Posterior vena cava (tissue), 2 donors: ENCODE results near the gene NRXN3. TPM values are rescaled to one million over a fixed set of nuclear protein-coding genes. Genes with fewer than 3 reads are reported as not detected.

Experiments
- DNase-seq: peaks from one replicate; pipeline ENCODE4 v3.0.0-alpha.2; 2020; ENCODE audit warnings: low spot score
- intact Hi-C, 2 donors: fragments of 100-400 bp; cut with DNase I; formaldehyde crosslinking; loops; one replicate each; pipeline versions ENCODE4 v1.14.1 to v1.14.2; 2022 to 2023
- total RNA-seq, 2 donors: library from RNA; stranded (reverse); fragmentation: NEBNext Ultra II Directional; extraction: Animal tissue kit (Norgen Biotek cat#: 25700); gene quantifications; one replicate each; pipeline ENCODE4 v1.2.1, GENCODE V29; 2021
- donor health status: DM: yes; HTN: yes; CAD: no.
- donor health status: DM: yes; HTN: yes; CAD: no.

NRXN3 gene
- total RNA-seq, 2 donors from 2014 or later: 11.8 to 14.3 TPM

GRCh38 chr14:79703209-79703608, 1533.0 kb downstream of the NRXN3 start:
- no peak for DNase-seq
- intact Hi-C loops: no loop called here

- no peak for DNase-seq
- intact Hi-C loops: no loop called here
These were observed 1534.1 kb downstream of the NRXN3 start for GRCh38 chr14:79704041-79704807.

DNA sequence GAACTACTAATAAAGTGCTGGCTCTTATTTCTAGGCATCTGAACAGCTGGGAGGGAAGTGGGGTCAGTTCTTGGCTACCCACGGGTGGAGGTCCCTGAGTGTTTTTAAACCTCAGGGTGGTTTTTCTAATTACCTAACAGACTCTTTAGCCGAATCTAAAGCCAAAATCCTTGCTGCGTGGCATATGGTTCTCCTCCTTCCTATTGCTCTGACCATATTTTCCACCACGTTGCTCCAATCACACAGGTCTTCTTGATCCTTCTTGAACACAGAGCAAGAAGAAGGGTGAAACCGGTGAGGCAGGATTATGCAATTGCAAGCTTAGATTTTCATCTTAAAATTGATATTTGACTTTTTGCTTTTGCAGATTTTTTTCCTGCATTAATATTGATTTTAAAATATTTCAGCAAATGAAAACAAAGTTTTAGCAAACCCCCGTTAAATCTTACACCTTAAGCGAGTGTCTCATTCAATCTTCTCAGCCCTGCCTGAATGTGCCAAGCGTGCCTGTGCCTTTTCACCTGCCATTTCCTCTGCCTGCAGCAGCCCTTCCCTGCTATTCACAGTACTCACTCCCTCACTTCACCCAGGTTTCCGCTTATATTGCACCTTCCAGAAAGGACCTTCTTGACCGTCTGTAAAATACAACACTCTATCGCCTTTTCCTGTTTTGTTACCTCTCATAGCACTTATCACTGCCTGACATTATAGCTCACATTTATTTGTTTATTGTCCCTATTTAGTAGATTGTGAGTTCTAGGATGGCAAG, 1535.1 kb downstream of the NRXN3 start:
- intact Hi-C loops: no loop called here
- no peak for DNase-seq

- intact Hi-C loops: no loop called here
- no peak for DNase-seq
These were observed 1536.2 kb downstream of the NRXN3 start for GRCh38 chr14:79706382-79706781.

GRCh38 chr14:79708426-79709388, 1538.5 kb downstream of the NRXN3 start:
- intact Hi-C loops: no loop called here
- DNase-seq: no peak

- intact Hi-C loops: no loop called here
- no peak for DNase-seq
These were observed 1539.4 kb downstream of the NRXN3 start for GRCh38 chr14:79709573-79709972.

DNA sequence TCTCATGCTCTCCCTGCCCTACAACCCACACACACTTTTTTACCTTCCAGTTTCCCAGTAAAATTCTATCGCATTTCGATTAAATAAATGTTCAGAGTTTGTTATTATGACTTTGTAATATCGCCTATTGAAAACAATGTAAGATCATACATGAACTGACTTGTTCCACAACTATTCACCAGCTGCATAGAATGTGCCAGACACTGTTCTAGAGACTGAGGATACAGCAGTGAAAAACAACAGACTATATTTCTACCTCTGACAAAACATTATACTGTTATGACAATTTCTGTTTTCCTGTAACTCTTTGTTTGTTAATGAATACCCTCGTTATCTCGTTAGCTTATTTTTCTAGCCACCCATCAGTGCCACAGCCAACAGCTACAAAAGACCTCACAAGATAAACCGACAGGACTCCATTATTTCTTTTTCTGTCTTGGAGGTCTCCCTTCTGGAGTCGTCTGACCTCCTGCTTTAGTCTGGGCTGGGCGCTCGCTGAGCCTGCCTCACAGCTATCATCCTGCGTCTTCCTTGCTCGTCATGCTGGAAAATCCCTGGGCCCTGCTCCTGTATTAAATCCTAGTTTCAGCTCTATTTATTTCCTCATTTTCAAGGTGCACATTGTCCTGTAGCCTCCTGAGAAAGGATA, 1542.3 kb downstream of the NRXN3 start:
- intact Hi-C loops: no loop called here
- peak; percentile 69 for DNase-seq

GRCh38 chr14:79721399-79722084, 1551.4 kb downstream of the NRXN3 start:
- no peak for DNase-seq
- intact Hi-C loops: loop anchor here in 1 of 2 donors (10.0 kb wide), 1 partner anchor 1427 kb away; no protein-coding TSS in a partner anchor

DNA sequence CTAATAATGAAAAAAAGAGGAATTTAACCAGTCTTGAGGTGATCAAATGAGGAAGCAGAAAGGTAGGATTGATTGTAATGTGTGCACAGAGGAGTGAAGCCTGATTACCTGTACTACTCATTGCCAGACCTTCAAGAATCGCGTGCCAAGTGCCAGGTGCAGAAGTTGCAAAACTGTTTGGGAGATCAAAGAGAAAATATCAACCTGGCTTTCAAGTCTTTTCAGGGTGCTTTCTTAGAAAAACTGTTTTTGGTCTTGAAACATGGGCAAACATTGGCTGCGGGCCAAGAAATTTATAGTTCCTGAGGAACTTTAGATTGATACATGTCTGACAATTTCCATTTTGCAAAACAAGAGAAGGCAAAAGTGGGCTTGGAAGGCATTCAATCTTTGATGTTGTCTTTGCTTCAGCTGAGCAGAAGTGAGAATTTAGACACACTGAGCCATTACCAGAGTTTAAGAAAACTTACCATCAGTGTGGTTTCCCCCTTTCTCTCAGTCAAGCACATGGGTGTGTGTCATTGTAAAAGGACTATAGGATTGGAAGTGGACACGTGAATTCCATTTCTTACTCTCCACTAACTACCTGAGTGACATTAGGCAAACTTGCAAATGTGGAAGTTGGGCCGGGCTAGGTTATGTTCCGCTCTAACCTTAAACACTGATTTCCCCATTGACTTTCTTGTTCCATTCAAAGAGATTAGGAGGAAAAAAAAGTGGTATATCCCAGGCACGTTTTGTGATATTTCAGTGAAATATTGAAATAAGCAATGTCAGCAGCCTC, 1555.0 kb downstream of the NRXN3 start:
- intact Hi-C loops: loop anchor here in 1 of 2 donors (10.0 kb wide), 1 partner anchor 1430 kb away; no protein-coding TSS in a partner anchor
- DNase-seq: no peak

DNA sequence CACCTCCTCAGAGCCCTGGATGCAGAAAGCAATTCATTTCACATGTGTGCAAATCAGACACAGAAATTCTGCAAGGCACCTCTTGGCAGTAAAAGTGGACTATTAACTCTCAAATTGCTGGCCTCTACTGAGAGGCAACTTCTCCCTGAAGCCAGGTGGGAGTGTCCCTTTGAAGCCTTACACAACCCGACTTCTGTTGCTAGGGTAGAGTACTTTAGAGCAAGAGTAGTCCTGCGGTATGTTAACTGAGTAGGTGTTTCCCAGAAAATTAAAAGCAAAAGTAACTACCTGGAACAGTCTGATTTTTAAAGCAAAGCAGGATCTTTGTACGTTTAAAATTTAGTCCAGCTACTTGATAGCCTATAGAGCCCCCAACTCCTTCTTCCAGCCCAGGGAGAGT, 1557.7 kb downstream of the NRXN3 start:
- intact Hi-C loops: loop anchor here in 1 of 2 donors (10.0 kb wide), 1 partner anchor 1433 kb away; no protein-coding TSS in a partner anchor
- no peak for DNase-seq

DNA sequence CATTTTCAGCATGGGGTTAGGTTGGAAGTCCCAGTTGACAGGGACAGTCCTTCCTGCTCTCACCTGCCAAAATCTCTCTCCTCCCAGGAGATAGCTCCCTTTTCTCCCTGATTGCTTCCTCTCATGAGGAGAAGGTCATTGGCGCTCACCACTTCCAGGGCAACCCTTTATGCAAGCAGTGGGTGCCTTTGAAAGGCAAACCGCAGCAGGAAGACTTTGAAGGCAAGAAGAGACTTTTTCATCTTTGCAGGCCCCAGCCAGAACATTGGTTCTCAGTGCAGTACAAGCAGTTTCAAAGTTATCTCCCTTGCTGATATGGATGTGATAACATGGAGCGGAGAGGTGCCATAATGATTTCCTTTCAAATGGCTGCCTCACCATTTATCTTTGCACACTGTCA, 1558.2 kb downstream of the NRXN3 start:
- no peak for DNase-seq
- intact Hi-C loops: loop anchor here in 1 of 2 donors (10.0 kb wide), 1 partner anchor 1434 kb away; no protein-coding TSS in a partner anchor

GRCh38 chr14:79729731-79730130, 1559.6 kb downstream of the NRXN3 start:
- intact Hi-C loops: loop anchor here in 1 of 2 donors (10.0 kb wide), 1 partner anchor 1435 kb away; no protein-coding TSS in a partner anchor
- no peak for DNase-seq

DNA sequence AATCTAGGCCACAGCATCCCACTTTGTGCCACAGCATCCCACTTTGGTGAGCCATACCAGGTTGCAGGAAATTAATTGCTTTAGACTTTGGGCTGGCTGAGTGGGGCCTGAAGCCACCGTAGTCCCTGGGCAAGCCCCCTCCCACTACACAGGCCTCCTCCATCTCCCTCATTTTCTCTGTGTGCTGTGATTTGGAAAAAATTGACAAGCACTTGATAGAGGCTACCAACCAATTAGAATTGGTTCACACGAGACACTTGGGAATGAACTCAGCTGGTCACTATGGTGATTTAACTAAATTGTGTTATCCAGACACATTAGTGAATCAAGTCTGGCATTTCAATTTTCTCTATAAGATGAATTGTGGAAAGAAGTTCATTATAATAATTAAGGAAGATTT, 1560.0 kb downstream of the NRXN3 start:
- intact Hi-C loops: no loop called here

DNA sequence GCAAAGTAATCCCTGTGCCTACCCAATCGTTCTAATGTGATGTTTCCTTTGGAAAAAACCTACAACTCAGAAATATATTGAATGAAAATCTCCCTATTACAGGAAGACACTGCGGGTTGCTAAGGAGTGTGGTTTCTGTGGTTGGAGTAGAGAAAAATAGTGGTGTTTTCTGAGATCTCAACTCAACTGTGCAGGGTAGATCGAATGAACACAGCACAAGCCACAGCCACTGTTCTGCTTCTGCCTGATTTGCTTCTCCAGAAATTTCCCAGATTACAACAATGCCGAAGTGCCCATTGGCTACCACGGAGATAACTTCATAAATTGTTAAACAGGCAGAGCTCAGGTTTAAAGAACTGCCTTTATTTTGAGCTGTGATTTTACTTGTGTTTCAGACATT, 1560.8 kb downstream of the NRXN3 start:
- DNase-seq: no peak
- intact Hi-C loops: no loop called here

More for the DNA sequence above, 1560.0 kb downstream of the NRXN3 start:
- no peak for DNase-seq

DNA sequence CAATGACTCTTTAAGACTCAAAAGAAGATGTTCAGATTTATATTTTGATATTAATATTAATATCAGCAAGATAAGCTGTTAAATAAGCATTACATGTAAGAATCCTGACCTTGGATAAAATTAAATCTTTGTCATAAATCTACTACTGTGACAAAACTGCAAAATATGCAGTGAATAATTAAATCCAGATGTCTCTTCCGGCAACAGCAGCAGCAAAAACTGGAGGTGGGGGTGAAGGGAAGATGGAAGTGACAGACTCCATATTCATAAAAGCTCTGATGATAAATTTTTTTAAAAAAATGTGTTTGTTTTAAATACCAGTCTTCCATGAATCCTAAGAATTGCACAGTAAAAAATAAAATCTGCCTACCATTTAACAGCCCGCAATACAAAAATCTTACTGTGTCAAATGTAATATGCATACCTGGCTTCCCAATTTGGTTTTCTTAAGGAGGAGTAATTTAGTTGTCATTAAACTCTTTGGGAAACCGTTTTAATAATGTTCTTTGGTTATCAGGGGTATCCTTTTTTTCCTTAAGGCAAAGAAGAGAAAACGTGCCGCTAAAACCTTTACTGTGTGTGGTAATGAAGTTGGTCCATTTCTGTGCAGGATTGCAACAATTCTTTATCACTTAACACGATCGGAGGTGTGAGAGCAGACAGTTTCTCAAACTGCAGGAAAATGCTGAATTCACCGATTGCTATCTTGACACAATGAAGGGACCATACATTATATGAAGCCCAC, 1562.9 kb downstream of the NRXN3 start:
- intact Hi-C loops: no loop called here
- DNase-seq: no peak

DNA sequence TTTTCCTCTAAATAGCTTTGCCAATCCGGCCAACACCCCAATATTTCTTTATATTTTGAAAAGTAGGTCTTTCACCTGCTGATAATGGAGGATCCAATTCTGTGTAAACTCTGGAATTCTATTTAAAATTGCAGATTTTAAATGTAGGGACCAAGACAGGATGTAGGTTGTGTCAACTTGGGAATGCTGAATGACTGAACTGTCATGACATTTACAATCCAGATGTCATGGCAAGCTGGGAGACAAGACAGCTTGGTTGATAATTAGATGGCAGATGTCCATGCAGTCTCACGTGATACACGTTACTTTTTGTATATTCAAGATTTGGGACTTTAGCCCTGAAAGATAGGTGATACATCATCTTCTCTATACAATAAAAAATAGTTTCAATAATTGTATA, 1564.0 kb downstream of the NRXN3 start:
- intact Hi-C loops: no loop called here
- DNase-seq: no peak

DNA sequence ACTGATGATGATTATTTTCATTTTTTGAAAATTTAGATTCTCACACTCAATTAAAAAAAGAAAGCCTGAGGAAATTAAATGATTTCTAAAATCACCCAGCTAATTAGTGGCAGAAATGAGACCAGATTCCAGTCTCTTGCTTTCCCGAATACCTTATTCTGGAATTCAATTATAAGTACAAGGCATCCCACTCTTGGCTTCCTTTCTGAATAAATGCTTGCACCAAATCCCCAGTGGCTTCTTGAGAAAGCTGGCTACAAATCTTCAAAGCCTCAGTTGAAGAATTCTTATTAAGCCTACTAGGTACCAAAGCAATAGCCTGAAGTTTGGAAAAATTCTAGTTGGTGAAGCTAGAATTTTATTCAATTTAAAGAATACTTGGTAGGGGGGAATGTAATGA, 1564.5 kb downstream of the NRXN3 start:
- intact Hi-C loops: no loop called here
- DNase-seq: no peak
